ENCODE results near the gene NCS1.

The NCS1 gene

DNA sequence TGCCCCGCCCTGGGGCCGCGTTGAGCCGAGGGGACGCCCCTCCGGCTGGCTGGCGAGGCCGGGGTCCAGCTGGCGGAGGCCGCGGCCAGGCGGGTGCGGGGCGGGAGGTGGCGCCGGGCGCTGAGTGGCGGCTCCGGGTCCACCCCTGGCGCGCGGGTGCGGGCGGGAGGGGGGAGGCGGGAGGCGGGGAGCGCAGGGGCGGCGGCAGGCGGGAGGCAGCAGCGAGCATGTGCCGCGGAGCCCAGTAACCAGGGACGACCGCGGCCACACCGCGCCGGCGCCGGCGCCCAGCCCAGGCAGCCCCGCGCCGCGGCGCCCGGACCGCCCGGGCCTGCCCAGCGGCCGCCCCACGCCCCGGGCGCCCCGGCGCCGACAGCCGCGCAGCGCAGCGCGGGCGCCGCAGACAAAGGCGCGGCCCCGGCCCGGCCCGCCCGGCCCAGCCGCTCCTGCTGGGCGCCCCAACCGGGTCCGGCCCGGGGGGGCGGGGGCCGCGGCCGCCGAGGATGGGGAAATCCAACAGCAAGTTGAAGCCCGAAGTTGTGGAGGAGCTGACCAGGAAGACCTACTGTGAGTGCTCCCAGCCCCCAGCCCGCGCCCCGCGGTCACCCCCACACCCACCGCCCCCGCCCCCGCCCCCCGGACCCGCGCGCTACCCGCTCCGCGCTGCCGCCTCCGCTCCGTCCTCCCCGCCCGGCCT lies at the start of gene NCS1:
TSS of gene NCS1 (plus strand) at position 244 of the 697 bp plus-strand sequence. CDS start at position 504, 260 bp downstream.
- FAIRE-seq: no peak
- peak; percentile 61 for DNase-seq (ENCODE audit: insufficient read length, low spot score)

GRCh38 chr9:130122456-130122855 lies 49.7 kb upstream of the NCS1 start:
- DNase-seq (ENCODE audit: insufficient read length, low spot score): no peak
- FAIRE-seq: no peak

DNA sequence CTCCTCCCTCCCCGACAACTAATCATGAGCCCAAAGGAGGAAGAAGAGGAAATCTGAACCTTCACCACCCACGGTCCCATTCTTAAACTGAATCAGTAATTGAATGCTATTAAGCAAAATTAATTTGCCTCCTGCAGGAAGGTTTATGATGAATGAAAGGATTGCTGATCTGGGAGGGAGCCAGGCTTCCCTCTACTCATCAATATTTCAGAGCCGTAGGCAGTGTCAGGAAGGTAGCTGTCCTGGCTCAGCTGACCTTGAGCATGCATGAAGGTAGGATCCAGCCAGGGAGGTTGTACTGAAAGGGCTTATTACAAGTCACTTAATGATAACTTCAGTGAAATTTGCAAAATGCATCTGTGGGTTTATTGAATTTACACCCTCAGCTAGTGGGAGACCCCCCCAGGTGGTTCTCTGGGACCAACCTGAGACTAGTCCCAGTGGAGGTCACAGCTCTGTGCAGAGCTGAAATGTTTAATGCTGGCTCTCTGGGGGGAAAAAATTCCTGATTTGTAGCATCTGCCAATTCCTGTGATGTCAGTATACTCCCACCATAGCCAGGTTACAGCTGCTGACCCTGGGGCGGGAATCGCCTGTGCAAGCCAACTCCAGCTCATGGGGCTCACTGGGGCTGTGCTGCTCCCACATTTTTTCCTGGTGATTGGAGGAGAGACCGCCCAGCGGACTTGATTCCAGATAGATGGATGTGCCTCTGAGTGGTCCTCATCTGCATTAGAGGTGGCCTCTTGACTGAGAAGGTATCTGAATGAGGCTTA lies 47.9 kb upstream of the NCS1 start:
- FAIRE-seq (no peak), DNase-seq (ENCODE audit: insufficient read length, low spot score) (no peak)

DNA sequence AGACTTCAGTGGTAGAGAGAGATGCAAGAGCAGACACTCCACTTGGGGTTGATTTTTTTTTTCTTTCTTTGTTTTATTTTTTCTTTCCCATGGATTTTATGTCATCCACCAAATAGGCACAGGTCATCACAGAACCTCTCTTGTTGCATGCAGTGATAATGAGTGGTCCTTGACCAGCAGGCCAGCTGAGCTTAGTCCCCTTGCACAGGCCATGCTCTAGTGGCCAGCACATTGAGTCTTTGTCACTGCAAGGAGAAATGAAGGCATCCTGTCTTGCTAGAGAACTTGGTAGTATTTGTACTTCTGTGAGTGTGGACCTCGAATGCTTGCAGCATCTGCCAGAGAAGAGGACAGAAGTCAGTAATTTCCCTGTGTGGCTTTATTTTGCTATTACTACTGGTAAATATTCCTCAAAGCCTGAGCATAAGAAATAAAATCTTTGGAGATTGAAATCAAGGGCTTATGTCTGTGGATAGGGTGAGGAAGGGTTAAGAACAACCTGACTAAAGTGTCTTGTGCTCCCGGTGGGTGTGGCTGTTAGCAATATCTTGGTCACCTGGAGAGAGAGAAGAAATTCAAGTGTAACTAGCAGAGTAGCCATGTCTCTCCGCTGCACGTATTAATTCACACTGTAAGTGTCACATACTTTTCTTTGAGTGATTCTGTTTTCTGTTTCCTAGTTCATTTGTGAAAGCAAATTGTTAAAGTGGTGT lies 45.3 kb upstream of the NCS1 start:
- DNase-seq (ENCODE audit: insufficient read length, low spot score) (no peak), FAIRE-seq (no peak)

- DNase-seq (ENCODE audit: insufficient read length, low spot score) (peak; percentile 47), FAIRE-seq (peak; percentile 93)
Measured at GRCh38 chr9:130128251-130128650, 44.0 kb upstream of the NCS1 start.

GRCh38 chr9:130128733-130129431 lies 43.3 kb upstream of the NCS1 start:
- peak; percentile 48 for DNase-seq (ENCODE audit: insufficient read length, low spot score)
- peak; percentile 49 for FAIRE-seq

GRCh38 chr9:130129432-130130061 lies 42.7 kb upstream of the NCS1 start:
- FAIRE-seq (no peak), DNase-seq (ENCODE audit: insufficient read length, low spot score) (no peak)

GRCh38 chr9:130132746-130133145 lies 39.5 kb upstream of the NCS1 start:
- FAIRE-seq (no peak), DNase-seq (ENCODE audit: insufficient read length, low spot score) (no peak)

GRCh38 chr9:130137081-130137640 lies 35.0 kb upstream of the NCS1 start:
- FAIRE-seq (no peak), DNase-seq (ENCODE audit: insufficient read length, low spot score) (no peak)

DNA sequence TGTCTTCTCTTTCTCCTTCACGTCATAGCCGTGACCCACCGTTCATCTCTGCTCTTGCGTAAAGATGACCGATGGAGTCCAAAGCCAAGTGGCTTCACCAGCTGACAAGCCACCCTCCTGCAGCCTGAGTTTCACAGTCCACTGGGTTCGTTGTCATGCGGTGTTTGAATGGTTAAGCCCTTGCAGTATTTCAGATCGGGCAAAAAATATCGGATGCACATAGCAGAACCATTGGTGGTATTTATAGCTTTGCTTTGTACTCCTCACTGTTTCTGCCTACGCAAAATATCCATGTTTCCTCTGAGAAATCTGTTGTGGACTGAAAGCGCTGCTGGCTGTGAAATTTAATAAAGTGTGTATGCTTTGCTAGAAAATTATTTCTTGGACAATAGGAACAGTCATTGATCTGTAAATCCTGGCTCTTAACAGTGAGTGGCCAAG lies 34.5 kb upstream of the NCS1 start:
- FAIRE-seq: no peak

DNA sequence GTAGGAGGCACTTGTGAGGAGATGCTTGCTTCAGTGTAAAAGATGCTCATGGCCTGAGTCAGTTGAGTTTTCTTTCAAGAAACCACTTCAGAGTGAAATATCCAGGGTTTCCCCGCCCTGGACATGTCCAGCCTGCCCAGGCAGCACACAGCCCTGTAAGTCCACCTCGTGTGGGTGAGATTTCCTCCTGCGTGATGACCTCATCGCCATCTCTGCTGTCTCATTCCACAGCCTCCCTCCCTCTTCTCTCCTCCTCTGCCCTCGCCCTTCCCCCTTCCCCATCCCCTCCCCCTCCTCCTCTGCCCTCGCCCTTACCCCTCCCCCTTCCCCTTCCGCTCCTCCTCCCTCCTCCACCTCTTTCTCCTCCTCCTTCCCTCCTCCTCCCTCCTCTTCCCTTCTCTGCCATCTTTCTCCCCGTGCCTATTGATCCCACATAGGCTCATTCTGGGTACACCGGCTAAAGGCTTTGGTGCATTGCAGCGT lies 34.0 kb upstream of the NCS1 start:
- DNase-seq (ENCODE audit: insufficient read length, low spot score) (no peak), FAIRE-seq (no peak)

More for the DNA sequence above, 34.5 kb upstream of the NCS1 start:
- no peak for DNase-seq (ENCODE audit: insufficient read length, low spot score)

DNA sequence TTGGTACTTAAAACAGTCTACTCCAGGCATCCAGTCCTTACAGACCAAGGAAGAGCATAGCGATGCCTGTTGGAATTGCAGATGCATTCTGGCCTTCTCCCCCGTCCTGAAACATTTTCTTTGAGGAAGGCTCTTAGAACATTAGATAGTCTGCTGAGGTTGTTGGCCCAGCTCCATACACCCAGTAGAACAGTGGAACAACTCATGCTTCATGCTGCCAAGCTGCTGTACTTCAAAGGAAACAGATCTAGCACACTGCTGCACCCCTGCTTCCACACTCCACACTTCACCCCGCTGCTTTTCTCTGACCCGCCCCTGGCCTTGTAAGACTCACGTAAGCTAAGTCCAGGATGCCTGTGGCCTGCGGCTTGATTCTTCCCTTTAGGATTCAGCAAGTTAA lies 33.4 kb upstream of the NCS1 start:
- FAIRE-seq (no peak), DNase-seq (ENCODE audit: insufficient read length, low spot score) (no peak)

- DNase-seq (ENCODE audit: insufficient read length, low spot score) (no peak), FAIRE-seq (no peak)
Measured at GRCh38 chr9:130139251-130139650, 33.0 kb upstream of the NCS1 start.

- FAIRE-seq (no peak), DNase-seq (ENCODE audit: insufficient read length, low spot score) (no peak)
Measured at GRCh38 chr9:130140706-130141105, 31.5 kb upstream of the NCS1 start.

DNA sequence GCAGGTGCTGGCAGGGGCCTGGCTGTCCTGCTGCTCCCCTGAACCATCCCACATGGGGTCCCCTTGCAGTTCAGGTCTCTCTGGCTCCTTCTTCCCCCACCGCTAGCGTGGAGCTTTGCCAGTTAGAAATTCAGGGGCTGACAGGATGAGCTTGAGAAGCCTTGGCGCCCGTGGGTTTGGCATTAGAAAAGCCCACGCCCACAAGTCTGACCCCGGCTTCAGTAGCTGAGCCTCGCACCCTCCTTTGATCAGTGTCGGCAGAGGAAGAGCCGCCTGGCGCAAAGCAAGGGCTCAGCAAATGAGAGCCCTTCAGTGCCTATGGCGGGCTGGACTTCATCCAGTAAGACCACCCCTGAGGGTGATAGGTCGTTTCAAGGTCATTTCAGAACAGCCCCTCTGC lies 30.1 kb upstream of the NCS1 start:
- no peak for FAIRE-seq

DNA sequence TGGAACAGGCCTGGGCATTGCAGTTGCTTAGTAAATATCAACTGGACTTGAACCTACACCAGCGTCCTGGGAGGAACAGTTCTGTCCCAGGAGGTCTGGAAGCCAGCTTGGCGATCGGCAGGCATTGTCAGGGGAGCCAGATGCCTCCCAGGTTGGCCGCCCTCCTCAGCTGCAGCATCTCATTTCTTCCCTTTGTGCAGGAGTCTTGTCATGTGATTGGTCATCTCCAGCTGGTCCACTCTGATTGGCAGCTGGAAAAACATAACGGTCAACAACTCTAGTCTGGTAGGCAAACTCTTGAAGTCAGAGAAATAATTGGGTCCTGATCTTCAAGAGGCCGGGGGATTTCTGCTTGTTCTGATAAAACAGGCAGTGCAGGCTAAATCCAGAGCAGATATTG lies 29.6 kb upstream of the NCS1 start:
- no peak for FAIRE-seq
- DNase-seq (ENCODE audit: insufficient read length, low spot score): no peak

More for the DNA sequence above, 30.1 kb upstream of the NCS1 start:
- DNase-seq (ENCODE audit: insufficient read length, low spot score): no peak

GRCh38 chr9:130143279-130143893 lies 28.8 kb upstream of the NCS1 start:
- no peak for FAIRE-seq
- no peak for DNase-seq (ENCODE audit: insufficient read length, low spot score)

- no peak for FAIRE-seq
- DNase-seq (ENCODE audit: insufficient read length, low spot score): no peak
Measured at GRCh38 chr9:130143958-130144366, 28.2 kb upstream of the NCS1 start.

GRCh38 chr9:130144703-130145102 lies 27.5 kb upstream of the NCS1 start:
- FAIRE-seq: no peak
- no peak for DNase-seq (ENCODE audit: insufficient read length, low spot score)
